ENCODE measurements around the gene CD248. TPM values are rescaled to one million over a fixed set of nuclear protein-coding genes. Genes with fewer than 3 reads are reported as not detected.

The CD248 gene
- total and polyA plus RNA-seq, 2 donors (not counting 1 experiment from before 2014, with no cell fraction given) = 0.40 to 0.96 TPM

GRCh38 chr11:66363805-66364535, 47.1 kb upstream of the CD248 start:
- Histone ChIP-seq H3K4me3 (ENCODE audit: control extremely low read depth in 1 of 5, extremely low read depth in 1 of 5, insufficient read depth in 1 of 5, low read depth in 2 of 5, low read length in 4 of 5) (no peak overlapping the region), H3K27me3 (replicated peaks in 1 of 4; ENCODE audit: control extremely low read depth in 1 of 4, control insufficient read depth in 3 of 4, insufficient read depth in 4 of 4, low read length in 3 of 4) (no peaks in the 10 kb centered on the region), H2AFZ (ENCODE audit: insufficient read depth, low read depth, low read length, poor library complexity, severe bottlenecking) (no peak overlapping the region), H3K4me2 (replicated peaks; ENCODE audit: low read depth, low read length, poor library complexity, severe bottlenecking) (no peak overlapping the region), H3K79me2 (ENCODE audit: control insufficient read depth, insufficient read depth, low read length) (no peaks in the 10 kb centered on the region), H3K27ac (ENCODE audit: low read length in 2 of 2) (no peak overlapping the region), H3K9ac (ENCODE audit: low read length) (no peak overlapping the region), H3K36me3 (replicated peaks in 1 of 2; ENCODE audit: control extremely low read depth in 1 of 2, control insufficient read depth in 1 of 2, extremely low read depth in 1 of 2, insufficient read depth in 2 of 2, low read length in 1 of 2) (no peaks in the 10 kb centered on the region), H4K20me1 (ENCODE audit: control insufficient read depth, insufficient read depth, low read length, poor library complexity, severe bottlenecking) (no peaks in the 10 kb centered on the region), H3K9me3 (ENCODE audit: control extremely low read depth in 1 of 3, control insufficient read depth in 2 of 3, insufficient read depth in 1 of 3, low read length in 2 of 3) (no peaks in the 10 kb centered on the region), H3K4me1 (ENCODE audit: control insufficient read depth in 2 of 2, insufficient read depth in 2 of 2, low read length in 2 of 2) (no peaks in the 10 kb centered on the region)
- Mint-ChIP-seq H3K9me3 (ENCODE audit: insufficient read depth) (no peaks in the 10 kb centered on the region), H3K4me3 (no peak overlapping the region), H3K27me3 (no peaks in the 10 kb centered on the region), H3K27ac (no peak overlapping the region), H3K4me1 (no peaks in the 10 kb centered on the region)
- ATAC-seq (ENCODE audit: low read depth) (peak; percentile 56), DNase-seq (peak; percentile 53)
- CTCF ChIA-PET = interaction anchor here (0.6 to 3.9 kb wide), 9 partner anchors 8 to 115 kb away, joined by 3 to 25 read pairs (median 5); partner anchors contain the start of genes BRMS1 and SLC29A2
- POLR2A ChIA-PET = no interaction called here
- TF ChIP-seq EZH2 (IDR thresholded peaks at IDR 0.05; ENCODE audit: borderline replicate concordance, insufficient read depth, low read depth, low read length, poor library complexity, severe bottlenecking) (no peak), CTCF (IDR thresholded peaks at IDR 0.05) (peak; percentile 70)
- 82% methylated on average over 10 of the region's 15 CpGs for WGBS (ENCODE audit: insufficient coverage)
- intact Hi-C loops (cut with micrococcal nuclease) = no loop called here

GRCh38 chr11:66363187-66363601, 46.4 kb upstream of the CD248 start:
- no peak for ATAC-seq (ENCODE audit: low read depth)
- H3K27ac ChIP-seq (ENCODE audit: low read length in 2 of 2) = no peak overlapping the region
- no peak overlapping the region for H3K4me2 ChIP-seq (replicated peaks; ENCODE audit: low read depth, low read length, poor library complexity, severe bottlenecking)
- WGBS (ENCODE audit: insufficient coverage) = 97% methylated on average over 14 of the region's 14 CpGs
- TF ChIP-seq CTCF (IDR thresholded peaks at IDR 0.05) (no peak), EZH2 (IDR thresholded peaks at IDR 0.05; ENCODE audit: borderline replicate concordance, insufficient read depth, low read depth, low read length, poor library complexity, severe bottlenecking) (no peak)
- H3K36me3 ChIP-seq (replicated peaks in 1 of 2; ENCODE audit: control extremely low read depth in 1 of 2, control insufficient read depth in 1 of 2, extremely low read depth in 1 of 2, insufficient read depth in 2 of 2, low read length in 1 of 2) = no peaks in the 10 kb centered on the region
- DNase-seq = no peak
- Mint-ChIP-seq H3K9me3 (ENCODE audit: insufficient read depth) (no peaks in the 10 kb centered on the region), H3K4me3 (no peak overlapping the region), H3K27ac (no peak overlapping the region), H3K4me1 (no peaks in the 10 kb centered on the region), H3K27me3 (no peaks in the 10 kb centered on the region)
- H2AFZ ChIP-seq (ENCODE audit: insufficient read depth, low read depth, low read length, poor library complexity, severe bottlenecking) = no peak overlapping the region
- H3K27me3 ChIP-seq (replicated peaks in 1 of 4; ENCODE audit: control extremely low read depth in 1 of 4, control insufficient read depth in 3 of 4, insufficient read depth in 4 of 4, low read length in 3 of 4) = no peaks in the 10 kb centered on the region
- H3K9me3 ChIP-seq (ENCODE audit: control extremely low read depth in 1 of 3, control insufficient read depth in 2 of 3, insufficient read depth in 1 of 3, low read length in 2 of 3) = no peaks in the 10 kb centered on the region
- H3K9ac ChIP-seq (ENCODE audit: low read length) = no peak overlapping the region
- no peaks in the 10 kb centered on the region for H4K20me1 ChIP-seq (ENCODE audit: control insufficient read depth, insufficient read depth, low read length, poor library complexity, severe bottlenecking)
- no peaks in the 10 kb centered on the region for H3K79me2 ChIP-seq (ENCODE audit: control insufficient read depth, insufficient read depth, low read length)
- POLR2A ChIA-PET = no interaction called here
- CTCF ChIA-PET = interaction anchor here (0.6 to 3.9 kb wide), 9 partner anchors 8 to 179 kb away, joined by 3 to 25 read pairs (median 5); partner anchors contain the start of genes BRMS1 and SLC29A2
- no peaks in the 10 kb centered on the region for H3K4me1 ChIP-seq (ENCODE audit: control insufficient read depth in 2 of 2, insufficient read depth in 2 of 2, low read length in 2 of 2)
- no peak overlapping the region for H3K4me3 ChIP-seq (ENCODE audit: control extremely low read depth in 1 of 5, extremely low read depth in 1 of 5, insufficient read depth in 1 of 5, low read depth in 2 of 5, low read length in 4 of 5)
- intact Hi-C loops (cut with micrococcal nuclease) = no loop called here
